Fibroblast of skin of right quadriceps (primary cell): ENCODE measurements around the gene KIF11.
A peak's percentile ranks its signal among the peaks of the same experiment; 100 is the strongest.

ENCODE experiments used
- DNase-seq: peaks from one replicate; pipeline ENCODE4 v3.0.0-alpha.2; 2013

Gene KIF11

DNA sequence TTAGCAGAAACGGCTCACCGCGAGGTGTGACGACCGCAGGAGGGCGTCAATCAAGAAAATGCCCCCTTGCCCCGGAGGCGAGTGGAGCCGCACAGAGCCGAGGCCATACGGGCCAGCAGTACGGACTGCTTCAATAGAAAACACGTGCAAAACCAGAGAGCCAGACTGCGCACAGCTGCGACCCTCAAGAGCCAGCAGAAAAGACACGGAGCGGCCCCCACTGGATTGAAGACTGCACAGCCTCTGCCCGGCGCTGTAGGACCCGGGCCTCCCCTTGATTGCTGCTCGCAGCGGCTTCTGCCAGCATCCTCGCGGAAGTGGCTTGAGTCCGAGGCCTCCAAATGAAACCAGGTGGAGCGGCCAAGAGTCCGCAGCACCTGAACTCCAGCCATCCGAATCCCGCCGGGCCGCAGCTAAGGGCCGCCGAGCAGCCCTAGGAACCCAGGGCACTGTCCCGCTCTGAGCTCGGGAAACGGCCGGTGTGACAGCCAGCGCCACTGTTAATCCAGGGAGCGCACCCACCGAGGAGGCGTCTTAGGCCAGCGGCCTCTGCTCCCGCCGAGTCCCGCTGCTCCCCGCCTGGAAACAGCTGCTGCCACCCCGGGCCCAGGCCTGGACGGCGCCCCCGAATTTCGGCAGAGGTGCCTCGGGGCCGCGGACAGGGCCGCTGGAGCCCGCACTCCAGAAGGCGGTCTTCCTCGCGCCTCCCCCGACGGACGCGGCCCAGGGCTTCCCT lies 96.2 kb downstream of the KIF11 start:
- no peak for DNase-seq

DNA sequence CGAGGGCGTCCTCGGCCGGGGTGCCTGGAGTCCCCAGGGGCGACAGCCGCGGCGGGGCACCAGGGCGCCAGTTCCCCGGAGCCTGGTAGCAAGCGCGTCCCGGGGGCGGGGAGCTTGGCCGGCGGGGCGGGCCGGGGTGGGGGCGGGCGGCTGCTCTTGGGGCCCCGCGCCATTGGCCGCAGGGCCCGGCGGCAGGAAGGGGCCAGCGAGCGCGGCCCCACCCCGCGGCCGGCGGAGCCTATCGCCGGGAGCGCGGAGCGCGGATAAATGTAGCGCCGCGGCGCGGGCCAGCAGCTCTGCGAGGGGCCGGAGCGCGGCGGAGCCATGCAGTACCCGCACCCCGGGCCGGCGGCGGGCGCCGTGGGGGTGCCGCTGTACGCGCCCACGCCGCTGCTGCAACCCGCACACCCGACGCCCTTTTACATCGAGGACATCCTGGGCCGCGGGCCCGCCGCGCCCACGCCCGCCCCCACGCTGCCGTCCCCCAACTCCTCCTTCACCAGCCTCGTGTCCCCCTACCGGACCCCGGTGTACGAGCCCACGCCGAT lies 96.8 kb downstream of the KIF11 start, which contains the start of gene HHEX:
Gene HHEX, plus strand, starts transcription at position 293 of the 548 bp plus-strand sequence. Its CDS starts 32 bp downstream, at position 325.
- no peak for DNase-seq

DNA sequence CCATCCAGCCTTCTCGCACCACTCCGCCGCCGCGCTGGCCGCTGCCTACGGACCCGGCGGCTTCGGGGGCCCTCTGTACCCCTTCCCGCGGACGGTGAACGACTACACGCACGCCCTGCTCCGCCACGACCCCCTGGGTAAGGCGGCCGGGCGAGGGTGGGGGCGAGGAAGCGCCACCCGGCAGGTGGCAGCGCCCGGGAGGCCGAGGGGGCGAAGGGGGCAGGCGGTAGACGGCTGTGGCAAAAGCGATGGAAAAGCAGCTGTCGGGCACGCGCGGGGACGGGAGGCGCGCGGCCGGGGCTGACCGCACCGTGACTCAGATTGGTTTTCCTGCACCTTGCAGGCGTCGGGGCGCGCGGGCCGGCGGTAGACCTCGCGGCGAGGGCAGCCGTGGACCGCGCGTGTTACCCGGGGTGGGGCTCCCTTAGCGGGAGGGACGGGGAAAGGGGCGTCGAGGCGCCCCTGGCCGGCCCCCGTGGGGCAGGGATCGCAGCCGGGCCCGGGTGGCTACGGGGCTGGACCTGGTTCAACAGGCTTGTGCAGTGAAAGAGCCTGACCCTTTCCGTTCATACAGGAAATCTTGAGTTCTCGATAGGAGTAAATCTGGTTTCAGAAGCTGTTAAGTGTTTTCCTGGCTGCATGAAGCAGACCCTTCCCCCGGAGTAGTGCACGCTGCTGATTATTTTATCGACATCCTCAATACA lies 97.4 kb downstream of the KIF11 start:
- DNase-seq: no peak

GRCh38 chr10:92690915-92691590 lies 98.1 kb downstream of the KIF11 start:
- DNase-seq: no peak

GRCh38 chr10:92691591-92692079 lies 98.7 kb downstream of the KIF11 start:
- no peak for DNase-seq

- DNase-seq: no peak
These were observed 99.2 kb downstream of the KIF11 start for GRCh38 chr10:92692080-92692671.

DNA sequence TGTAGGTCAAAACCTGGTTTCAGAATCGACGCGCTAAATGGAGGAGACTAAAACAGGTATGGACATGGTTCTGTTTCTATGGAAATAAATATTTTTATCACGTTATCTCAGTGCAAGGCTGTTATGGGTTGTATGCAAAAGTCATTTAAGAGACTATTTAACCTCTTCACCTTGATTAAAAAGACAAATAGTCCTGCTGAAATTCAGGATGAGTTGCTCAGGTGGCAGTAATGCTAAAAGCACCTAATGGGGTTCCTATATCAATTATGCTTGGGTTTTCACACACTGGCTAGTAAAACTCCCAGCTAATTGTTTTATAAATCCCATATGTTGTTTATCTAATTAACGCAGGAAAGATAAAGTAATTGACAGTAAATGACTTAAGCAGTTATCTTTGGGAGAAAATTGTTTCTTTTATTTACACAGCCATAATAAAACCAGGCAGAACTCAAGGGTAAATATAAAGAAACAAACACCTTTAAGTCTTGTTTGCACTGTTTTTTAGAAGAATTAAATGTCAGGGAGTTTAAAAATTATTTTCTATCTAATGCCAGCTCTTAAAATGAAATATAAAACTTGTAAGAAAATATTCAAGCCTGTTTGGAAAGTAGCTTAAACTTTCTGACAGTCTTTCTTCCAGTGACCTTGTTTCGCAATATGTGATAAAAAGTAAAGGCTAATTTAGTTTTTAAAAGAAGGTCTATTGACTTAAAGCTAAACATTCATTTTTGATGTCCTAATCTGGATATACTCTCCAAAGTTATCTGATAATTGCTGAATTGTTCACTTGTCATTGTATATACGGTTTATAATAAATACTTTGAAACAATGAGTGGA lies 100.0 kb downstream of the KIF11 start:
- DNase-seq: no peak

DNA sequence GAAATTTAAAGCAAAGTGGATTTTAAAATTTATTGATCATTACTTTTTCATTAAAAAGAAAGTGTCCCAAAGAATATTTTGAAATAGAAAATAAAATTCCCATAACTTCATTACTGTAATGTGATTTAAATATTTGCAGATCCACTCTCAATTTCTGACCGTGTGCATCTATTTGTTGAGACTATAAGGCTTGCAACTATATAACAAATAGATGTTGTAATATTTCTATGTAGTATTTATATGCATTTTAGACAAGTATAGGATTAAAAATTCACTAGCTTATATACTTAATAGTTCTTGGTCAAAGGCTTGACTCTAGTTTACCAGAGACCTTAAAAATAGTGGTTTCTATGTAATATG lies 100.6 kb downstream of the KIF11 start:
- no peak for DNase-seq

DNA sequence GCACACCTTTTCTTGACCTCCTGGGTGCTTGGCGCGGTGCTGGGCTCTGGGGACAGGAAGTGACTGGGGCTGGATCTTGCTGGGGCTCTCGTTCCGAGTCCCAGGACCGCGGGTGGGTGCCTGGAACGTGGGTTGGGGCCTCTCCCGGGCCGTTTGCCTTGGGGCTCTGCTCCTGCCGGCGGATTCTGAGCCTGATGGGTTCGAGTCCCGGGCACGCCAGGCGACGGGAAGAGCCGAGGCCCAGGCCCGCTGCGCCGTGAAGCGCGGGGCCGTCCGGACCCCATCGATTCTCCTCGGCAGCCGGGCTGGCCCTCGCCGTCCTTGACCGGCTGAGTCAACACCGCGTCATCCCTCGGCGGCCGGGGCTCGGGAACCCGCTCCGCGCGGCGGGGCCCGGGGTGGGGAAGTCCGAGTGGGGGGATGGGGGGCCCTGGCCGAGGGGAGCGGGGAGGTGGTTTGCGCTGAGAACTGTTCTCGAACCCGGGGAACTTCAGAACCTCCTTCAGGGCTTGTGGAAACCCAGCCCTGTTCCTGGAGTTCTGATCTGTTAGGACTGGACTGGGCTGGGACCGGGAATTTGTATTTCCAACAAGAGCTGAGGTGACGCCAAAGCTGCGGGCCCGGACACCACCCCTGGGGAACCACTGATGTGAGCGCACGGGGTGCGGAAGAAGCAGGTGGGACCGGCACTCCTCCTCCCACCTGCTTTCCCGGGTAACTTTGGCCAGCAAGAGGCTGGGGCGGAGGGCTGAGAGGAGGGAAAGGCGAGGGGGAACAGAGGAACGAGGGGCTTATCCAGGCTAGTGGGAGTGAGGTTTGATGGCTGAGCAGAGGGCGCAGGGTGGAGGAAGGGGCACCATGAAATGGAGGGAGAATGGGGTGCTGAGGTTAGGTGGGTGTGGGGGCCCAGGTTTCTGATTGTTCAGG lies 103.0 kb downstream of the KIF11 start:
- peak; percentile 28 for DNase-seq

- no peak for DNase-seq
These were observed 103.9 kb downstream of the KIF11 start for GRCh38 chr10:92696606-92697383.

DNA sequence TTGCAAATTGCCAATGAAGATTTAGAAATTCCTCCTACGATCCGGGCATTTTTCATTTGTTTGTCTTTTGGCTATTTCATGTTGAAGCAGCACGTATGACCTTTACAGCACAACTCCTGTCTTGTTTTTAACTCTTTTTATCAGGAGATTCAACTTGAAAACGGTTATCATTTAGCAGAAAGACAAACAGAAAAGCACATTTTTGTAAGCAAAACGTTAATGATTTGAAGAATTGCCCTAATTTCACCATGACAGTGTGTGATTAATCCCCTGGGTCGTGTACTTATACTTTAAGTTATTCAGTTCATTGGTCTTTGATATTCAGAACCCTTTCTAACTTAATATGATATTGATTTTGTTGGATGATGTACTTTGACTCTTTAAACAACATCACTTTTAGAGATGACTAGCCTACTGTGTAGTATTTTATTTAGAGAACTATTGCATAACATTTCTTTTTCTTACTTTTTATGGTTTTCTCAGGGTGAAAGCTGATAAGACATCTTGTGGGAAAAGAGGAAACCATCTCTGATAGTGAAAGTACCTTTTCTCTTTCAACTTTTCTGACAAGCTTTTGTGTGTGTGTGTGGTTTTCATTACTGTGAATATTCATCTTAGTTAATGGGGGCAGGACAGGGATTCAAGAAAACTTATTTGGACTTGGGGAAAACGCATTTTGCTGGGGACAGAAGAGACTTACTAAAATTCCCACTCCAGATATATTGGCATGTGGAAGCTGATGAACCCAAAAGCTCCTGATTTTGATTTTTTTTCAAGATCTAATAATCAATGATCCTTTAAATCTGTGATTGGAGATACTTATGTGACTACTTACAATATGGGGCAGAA lies 105.0 kb downstream of the KIF11 start:
- no peak for DNase-seq

DNA sequence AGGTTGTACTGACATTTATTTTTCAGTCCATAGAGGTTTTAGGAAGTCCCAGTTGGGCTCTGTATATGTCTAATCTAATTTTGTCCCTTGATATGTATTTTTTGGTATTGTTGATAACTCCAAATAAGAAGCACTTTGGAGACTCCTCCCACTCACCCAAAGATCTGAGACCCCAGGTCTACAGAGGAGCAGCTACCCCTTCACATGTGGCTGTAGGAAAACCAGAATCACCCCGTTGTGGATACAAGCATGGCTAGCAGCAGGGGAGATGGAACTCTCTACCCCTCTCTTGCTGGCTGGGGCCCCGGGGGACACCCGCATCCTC lies 106.2 kb downstream of the KIF11 start:
- DNase-seq: no peak

GRCh38 chr10:92699518-92700381 lies 106.8 kb downstream of the KIF11 start:
- peak; percentile 55 for DNase-seq

DNA sequence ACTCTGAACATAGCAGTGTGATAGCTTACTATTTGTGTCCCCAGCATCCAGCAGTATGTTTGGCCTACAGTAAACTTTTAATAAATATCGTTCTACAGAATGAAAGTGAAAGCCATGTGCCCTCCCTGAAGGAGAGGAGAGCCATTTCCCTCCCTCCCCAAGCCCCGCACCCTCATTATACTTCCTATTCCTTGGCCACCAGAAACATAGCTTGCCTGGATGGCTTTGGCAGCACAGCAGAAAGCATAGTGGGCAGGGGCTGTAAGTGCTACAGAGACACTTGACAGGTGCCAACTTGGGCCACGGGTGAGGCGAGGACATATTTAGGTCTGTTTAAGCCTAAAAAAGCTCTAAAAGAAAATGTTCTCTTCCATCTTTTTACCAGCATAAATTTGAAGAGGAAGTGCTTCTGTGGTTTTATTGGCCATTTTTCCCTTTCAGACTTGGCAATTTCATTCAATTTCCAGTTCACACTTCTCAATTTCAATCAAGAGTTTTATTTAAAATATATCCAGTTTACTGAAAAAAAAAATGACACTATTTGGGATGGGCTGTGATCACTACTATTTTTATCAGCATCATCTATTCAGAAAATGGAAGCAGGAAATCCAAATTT lies 109.5 kb downstream of the KIF11 start:
- no peak for DNase-seq
